GM19463 (cell line): Measurements from ENCODE around the gene S1PR1.
"Not testable (repeated sequence)": the region's sequence is repeated elsewhere in the genome, so short reads cannot be mapped to it uniquely, and the experiment has no call there.

Source experiments
- ATAC-seq: cut with Tn5 transposase; IDR thresholded peaks from one replicate; pipeline ENCODE4 v1.9.1; 2021; ENCODE audit warnings: mild to moderate bottlenecking, moderate library complexity; ENCODE audit not compliant: unreplicated experiment

Gene S1PR1

DNA sequence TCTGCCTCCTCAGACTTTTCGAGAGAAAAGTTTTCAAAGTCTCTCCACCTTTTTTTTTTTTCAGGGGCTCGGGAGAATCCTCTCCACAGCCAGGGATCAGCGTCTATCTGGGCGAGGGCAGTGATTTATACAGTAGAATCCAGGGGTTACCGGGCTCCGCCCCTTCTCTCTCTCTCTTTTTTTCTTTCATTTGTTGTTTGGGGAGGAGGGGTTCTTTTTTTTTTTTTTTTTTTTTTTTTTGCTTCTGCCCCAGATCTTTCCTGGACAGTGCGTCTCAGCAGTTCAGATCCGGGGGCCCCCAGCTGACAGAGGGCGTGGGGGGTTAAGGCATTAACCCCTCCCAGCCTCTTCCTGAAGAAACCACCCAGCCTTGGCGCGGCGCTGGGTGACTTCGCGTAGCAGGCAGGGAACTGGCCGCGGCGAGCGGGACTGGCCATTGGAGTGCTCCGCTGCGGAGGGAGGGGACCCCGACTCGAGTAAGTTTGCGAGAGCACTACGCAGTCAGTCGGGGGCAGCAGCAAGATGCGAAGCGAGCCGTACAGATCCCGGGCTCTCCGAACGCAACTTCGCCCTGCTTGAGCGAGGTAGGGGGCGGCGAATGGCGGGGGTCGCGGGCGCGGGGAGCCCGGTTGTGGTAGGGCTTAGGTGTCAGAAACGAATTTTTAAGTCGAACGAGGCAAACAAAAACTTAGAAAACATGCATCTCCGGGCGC, at the start of gene S1PR1:
Gene S1PR1, plus strand, starts transcription at position 504 of the 713 bp plus-strand sequence. CDS start 1,966 bp downstream, outside the sequence.
- peak; percentile 8 for ATAC-seq

DNA sequence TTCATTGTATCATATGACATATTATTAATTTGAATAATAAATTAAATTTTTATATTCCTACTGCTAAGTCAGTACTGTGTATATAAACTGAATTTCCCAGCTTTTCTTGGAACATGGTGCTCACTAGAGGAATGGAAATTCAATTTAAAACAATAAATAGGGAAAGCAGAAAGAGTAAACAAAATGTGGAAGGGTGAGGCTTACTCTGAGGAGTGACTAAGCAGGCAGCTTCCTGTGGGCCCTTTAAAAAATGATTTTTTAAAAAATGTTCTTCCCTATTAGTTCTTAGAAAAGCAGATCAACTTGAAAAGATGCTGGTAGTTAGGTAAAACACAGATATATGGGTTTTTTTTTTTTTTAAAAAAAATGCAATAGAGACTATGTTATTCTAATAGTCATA, 49.5 kb upstream of the S1PR1 start:
- ATAC-seq, result no peak

DNA sequence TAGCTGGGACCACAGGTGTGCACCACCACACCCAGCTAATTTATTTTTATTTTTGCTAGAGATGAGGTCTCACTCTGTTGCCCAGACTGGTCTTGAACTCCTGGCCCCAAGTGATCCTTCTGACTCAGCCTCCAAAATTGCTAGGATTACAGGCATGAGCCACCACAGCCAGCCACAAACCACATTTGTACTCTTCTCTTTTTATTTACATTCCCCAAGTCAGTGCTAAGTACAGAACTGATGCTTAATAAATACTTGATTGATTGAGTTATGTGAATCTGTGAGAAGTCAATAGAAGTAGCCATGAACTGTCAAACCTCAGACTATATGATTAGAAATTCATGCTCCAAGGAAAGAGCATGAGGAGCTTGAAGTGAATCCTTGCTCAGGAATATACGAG, 48.5 kb upstream of the S1PR1 start:
- ATAC-seq, result no peak

DNA sequence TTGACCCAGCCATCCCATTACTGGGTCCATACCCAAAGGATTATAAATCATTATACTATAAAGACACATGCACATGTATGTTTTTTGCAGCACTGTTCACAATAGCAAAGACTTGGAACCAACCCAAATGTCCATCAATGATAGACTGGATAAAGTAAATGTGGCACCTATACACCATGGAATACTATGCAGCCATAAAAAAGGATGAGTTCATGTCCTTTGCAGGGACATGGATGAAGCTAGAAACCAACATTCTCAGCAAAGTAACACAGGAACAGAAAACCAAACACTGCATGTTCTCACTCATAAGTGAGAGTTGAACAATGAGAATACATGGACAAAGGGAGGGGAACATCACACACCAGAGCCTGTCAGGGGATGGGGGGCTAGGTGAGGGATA, 47.9 kb upstream of the S1PR1 start:
- ATAC-seq, result not testable (repeated sequence)

DNA sequence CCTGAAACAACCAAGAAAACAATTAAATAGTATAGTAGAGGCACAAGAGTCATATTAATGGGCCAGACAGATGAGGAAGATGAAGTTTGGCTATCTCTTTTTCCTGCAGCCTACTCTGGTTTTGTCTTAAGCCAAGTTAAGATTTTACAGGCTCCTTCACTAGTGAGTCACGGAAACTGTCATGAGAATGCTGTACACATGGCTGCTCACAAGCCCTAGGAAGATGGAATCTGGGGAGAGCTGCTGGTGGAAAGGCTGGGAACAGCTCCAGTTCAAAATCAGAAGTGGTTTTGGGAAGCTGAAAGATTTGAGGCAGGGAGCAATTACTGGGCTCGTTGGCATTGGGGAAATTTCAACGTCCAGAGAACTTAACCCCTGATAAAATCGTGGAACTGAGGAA, 46.4 kb upstream of the S1PR1 start:
- ATAC-seq, result no peak

DNA sequence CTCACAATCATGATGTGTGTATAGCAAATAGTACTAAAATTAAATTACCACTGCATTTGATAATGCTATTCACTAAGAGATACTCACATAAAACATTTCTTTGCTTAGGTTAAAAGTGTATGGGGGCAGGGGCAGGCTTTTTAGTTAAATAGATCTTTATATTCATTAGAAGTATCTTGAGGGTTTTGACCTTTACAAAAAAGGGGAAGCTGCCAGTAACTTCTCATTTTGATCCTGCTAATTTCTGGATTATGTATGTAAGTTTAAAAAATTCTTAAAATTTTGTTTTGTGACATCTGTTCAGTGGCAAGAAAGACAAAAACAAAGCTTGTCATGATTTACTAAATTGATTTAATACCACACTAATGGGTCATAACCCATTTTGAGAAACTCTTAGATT, 45.8 kb upstream of the S1PR1 start:
- no peak for ATAC-seq

DNA sequence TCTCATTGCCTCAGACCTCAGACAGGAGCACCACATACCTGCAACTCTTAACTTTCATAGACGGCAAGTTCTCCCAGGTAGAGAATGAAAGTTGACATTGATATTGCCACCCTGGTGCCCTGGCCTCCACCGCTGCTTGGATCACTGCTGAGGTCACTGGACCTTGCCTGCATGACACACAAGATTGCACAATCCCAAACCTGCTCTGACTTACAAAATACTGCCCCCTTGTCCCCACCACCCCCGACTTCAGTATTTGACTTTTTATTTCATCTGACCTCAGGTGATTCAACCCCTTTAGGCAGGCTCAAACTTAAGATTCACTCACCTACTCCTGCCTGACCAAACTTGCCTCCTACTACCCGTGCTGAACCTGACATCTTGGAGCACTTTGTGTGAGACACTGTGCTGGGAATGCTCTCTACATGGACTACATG, 43.1 kb upstream of the S1PR1 start:
- no peak for ATAC-seq

DNA sequence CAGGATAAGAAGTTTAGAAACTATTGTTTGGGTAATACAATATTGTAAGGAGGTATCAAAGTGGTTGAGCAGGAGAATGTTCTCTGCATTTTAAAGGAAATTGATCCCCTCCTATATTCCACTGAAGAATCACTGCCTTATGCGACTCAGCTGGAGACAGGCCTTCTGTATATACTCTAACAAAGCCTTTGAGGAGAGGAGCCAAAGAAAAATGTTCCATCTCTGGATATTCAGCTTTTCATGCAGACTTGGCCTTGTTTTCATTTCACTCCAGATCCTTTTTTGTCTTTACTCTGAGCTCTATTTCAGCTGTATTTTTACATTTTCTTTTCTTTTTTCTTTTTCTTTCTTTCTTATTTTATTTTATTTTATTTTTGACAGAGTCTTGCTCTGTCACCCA, 42.1 kb upstream of the S1PR1 start:
- ATAC-seq, result no peak

DNA sequence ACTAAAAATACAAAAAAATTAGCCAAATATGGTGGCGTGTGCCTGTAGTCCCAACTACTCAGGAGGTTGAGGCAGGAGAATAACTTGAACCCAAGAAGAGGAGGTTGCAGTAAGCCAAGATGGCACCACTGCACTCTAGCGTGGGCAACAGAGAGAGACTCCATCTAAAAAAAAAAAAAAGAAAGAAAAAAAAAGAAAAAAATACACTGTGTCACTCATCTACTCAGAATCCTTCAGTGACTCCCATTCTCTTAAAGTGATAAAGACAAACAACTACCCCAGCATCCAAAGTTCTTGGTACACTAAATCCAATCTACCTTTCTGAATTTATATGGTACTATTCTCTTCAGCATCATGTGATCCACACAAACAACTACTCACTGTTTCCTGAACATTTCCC, 40.2 kb upstream of the S1PR1 start:
- no peak for ATAC-seq

DNA sequence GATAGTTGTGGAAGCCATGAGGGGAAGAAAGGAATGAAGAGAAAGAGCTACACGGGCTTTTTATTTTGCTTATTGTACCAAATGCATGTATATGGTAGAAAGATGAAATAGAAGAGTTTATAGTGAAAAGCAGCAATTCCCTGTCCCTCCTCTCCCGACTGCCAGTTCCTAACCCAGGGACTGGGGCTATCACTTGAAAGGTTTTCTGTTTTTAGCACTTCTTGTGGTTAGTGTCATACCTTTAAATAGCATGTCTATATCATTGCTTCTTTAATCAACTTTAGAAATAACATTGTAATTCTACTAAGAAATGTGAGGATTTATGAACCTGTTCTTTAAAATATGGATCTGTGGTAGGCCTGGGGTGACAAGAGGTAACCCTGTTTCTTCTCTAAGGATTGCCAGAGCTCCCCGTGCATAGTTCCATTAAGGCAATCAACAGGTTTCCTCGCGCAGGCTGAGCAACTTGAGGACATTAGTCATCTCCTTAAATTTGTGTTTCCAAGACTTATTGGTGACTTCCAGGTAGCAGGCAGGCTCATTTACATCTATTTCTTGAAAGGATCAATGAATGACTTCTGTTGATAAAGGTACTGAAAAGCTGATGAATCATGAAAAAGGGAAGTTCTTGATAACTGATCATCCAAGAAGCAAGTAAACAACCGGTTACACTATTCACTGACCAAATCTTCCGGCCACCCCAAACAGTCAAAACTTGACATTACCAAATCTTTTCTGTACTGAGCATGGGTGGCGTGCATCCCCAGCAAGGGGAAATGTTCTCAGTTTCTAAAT, 37.8 kb upstream of the S1PR1 start:
- peak; percentile 99 for ATAC-seq

DNA sequence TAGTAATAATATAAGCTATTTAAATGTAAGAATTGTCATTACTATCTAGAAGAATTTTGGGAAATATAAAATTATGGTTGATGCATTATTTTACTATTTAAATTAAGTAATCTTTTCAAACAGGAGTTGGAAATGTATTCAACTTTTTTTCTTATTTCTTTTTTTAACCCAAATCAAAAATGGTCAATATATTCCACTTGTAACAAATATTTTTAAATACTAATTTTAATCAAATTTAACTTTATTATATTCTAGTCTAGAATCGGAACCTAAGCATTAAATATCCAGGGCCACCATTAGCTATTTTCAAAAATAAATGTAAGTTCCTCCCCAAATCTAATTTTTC, 37.2 kb upstream of the S1PR1 start:
- no peak for ATAC-seq

DNA sequence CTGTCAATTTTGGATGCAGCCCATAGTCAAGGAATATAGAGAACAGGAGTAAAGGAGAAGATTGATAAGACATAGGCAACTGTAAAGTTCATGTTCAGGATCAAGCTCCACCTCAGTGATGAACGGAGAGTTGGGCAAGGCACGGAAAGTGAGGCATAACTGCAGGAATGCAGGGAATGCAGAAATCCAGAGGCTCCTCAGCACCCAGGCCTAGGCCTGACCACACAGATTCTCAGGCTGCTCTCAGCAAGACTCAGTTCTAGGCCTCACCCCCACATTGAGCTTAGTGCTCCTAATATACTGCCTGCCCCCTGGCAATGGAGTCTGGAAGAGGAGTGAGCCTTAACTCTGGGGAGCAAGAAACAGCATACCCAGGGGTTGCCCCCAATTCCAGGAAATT, 36.3 kb upstream of the S1PR1 start:
- no peak for ATAC-seq

DNA sequence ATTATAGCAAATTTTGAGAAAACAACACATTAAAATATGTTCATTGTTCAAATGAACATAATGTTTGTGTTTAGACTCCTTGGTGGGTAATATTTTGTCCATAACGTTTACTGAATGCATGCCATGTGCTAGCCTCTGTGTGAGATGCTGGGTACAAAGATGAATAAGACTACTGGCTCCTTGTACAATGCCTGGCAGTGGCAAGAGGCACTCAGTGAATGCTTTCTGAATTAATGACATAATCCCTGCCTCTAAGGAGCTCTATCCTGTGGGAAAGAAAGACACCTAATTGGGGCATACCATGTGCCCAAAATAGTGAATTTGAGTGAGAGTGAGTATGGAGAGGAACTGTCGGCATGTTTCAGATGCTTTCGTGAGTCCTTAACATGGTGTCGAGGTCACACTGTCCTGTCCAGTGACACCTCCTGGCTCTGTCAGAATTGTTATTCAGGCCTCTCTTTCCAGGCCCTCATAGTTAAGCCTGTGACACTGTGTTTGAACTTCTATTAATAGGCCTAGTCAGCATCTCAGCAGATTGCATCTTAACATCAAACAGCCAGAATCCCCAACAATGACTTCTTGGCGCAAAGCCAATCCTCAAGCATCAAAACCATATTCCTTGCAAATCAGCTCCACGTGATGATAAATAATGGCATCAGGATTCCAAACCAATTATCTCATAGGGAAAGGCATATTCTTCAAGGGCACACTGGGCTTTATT, 32.8 kb upstream of the S1PR1 start:
- no peak for ATAC-seq

DNA sequence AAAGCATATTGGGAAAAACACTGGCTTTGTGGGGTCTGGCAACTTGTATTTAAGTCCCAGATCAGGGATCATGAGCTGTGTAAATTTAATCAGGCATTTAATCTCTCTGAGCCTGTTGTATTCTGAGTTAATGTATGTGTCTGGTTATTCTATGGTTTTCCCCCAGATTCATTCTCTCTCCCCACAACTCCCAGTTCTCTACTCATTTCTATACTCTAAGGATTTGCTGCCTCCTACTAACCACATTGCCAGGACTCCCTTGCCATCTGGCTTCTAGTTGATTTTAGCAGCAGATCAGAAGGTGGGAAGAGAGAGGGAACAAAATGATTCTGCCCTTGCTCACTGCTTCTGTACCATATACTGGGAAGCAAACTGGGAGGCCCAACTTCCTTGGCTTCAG, 31.4 kb upstream of the S1PR1 start:
- ATAC-seq, result peak; percentile 49

DNA sequence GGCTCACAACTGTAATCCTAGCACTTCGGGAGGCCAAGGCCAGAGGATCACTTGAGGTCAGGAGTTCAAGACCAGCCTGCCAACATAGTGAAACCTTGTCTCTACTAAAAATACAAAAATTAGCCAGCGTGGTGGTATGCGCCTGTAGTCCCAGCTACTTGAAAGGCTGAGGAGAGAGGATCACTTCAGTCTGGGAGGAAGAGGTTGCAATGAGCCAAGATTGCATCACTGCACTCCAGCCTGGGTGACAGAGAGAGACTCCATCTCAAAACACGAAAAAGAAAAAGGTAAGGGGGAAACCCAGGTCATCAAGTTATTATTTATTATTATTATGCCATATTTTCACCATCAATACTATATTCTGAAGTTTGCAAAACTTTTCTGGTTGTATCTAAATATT, 30.7 kb upstream of the S1PR1 start:
- ATAC-seq, result peak; percentile 50

DNA sequence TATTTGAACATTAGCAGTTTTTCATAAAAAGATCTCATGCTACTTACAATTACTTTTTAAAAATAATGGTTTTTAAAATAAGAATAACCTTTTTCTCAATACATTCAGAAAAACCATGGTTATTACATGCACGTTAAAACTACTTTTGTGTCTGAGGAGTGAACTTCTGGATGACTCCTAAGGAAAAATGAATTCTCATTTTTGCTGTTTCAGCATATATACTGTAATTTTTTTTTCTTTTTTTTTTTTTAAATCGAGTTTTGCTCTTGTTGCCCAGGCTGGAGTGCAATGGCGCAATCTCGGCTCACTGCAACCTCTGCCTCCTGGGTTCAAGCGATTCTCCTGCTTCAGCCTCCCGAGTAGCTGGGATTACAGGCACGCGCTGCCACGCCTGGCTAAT, 29.5 kb upstream of the S1PR1 start:
- not testable (repeated sequence) for ATAC-seq

DNA sequence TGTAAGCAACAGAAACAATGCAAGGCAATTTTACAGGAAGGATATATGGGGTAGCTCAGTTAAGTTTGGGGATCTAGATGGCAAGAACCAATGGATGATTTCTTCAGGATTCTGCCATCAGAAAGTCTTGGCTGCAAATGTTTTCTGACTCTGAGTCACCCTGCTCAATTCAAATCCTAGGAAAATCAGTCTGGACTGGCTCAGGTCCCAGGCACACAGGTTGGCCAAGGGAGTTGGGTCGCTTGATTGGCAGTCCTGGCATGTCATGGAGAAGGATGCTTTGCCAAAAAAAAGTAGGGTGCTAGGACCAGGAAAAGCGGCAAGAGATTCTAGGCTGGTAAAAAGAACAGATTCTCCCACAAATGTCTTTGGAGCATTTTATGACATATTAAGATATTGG, 28.9 kb upstream of the S1PR1 start:
- ATAC-seq, result no peak

DNA sequence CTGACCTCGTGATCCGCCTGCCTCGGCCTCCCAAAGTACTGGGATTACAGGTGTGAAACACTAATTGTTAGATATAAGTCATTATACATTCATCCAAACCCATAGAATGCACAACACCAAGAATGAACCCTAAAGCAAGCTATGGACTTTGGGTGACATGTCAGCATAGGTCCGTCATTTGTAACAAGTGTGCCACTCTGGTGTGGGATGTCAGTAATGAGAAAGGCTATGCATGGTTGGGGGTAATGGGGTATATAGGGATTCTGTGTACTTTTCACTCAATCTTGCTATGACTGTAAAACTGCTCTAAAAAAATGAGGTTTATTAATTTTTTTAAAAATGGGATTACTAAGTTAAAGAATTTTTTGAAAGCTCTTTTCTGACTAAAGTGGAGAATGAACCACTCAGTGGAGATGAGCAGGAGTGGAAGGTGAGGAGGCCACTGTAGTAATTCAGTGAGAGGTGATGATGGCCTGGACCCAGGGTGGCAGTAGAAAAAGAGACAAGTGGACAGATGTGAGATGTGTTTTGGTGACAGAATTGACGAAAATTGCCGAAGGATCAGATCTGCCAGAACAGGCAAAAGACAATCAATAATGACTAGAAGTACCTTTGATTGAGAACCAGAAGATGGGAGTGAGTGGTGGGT, 21.3 kb upstream of the S1PR1 start:
- no peak for ATAC-seq

DNA sequence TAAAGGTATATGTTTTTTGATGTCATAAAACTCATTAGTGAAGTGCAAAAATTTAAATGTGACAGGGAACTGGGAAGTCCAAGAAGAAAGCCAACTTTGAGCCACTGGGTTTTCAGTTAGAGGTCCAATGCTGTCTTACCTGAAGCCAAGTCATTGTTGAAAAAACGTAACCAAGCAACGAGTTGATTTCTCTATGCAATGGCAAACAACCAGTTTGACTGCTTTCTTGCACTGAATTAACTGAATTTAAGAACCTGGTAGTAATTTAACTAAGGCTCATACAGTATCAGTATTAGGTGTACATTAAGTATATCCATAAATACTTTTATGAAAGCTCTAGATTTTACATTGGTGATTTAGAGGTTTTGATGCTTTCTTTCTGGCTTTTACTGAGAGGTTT, 20.2 kb upstream of the S1PR1 start:
- ATAC-seq, result no peak

DNA sequence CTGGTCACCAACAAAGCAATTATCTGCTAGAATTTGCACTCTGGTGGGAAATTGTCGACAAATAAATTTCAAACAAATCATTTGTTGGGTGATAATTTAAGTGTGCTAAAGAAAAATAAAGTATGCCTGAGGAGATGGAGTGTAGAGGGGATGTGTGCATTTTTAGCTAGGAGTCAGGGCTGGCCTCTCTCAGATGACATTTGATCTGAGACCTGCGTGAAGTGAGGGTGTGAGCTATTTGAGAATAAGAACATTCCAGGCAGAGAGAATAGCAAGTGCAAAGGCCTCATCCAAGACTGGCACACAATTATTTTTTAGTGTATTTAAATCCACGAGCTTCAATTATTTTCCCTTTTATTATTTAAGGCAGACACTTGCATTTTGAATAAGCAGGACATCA, 19.7 kb upstream of the S1PR1 start:
- no peak for ATAC-seq

DNA sequence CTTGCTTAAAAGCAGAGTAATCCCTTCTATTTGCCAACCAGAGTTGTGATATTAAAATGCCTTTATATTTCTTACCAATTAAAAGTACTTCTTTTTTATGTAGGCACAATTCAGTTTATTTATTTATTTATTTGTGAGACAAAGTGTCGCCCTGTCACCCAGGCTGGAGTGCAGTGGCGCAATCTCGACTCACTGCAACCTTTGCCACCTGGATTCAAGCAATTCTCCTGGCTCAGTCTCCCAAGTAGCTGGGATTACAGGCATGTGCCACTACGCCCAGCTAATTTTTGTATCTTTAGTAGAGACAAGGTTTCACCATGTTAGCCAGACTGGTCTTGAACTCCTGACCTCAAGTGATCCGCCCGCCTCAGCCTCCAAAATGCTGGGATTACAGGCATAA, 17.9 kb upstream of the S1PR1 start:
- ATAC-seq, result not testable (repeated sequence)
